HL-60 (cell line): ENCODE data around the gene PPP1R14C.

ENCODE experiments used
- CTCF ChIP-seq: IDR thresholded peaks from one replicate; pipeline ENCODE4 v1.5.1; 2011; ENCODE audit warnings: low read length, control low read depth, inconsistent platforms; ENCODE audit not compliant: insufficient read depth
- POLR2AphosphoS5 ChIP-seq: IDR thresholded peaks from 2 replicates; pipeline ENCODE4 v1.6.1; 2012; ENCODE audit warnings: low read depth
- REST ChIP-seq: IDR thresholded peaks from 2 replicates; pipeline ENCODE4 v1.6.1; 2012; ENCODE audit warnings: low read depth; ENCODE audit not compliant: insufficient replicate concordance

GRCh38 chr6:150172929-150173328, 30.1 kb downstream of the PPP1R14C start:
- TF ChIP-seq CTCF (no peak), POLR2AphosphoS5 (no peak), REST (no peak)
